Tibial nerve (tissue), 4 donors: Measurements from ENCODE around the gene TCP11L2. TPM values are rescaled to one million over a fixed set of nuclear protein-coding genes. Genes with fewer than 3 reads are reported as not detected.

ENCODE experiments used
- DNase-seq, 2 donors: peaks; one replicate each; pipeline ENCODE4 v3.0.0-alpha.2; 2019; ENCODE audit warnings: low spot score in 2 of 2
- H3K27ac ChIP-seq, 4 donors: fragments of 200-600 bp; sonication (generic) in 3 of 4; one replicate each; pipeline ENCODE4 v1.5.1; 2017 to 2019; ENCODE audit warnings: mild to moderate bottlenecking in 1 of 4
- H3K27me3 ChIP-seq, 2 donors: fragments of 200-600 bp; sonication (generic) in 1 of 2; one replicate each; pipeline versions ENCODE4 v1.5.1 to v1.6.0; 2017 to 2019
- H3K36me3 ChIP-seq, 3 donors: fragments of 200-600 bp; sonication (generic); one replicate each; pipeline ENCODE4 v1.5.1; 2018 to 2019
- H3K4me1 ChIP-seq, 4 donors: fragments of 200-600 bp; sonication (generic) in 3 of 4; one replicate each; pipeline ENCODE4 v1.5.1; 2017 to 2019
- H3K4me3 ChIP-seq, 4 donors: fragments of 200-600 bp; sonication (generic) in 3 of 4; one replicate each; pipeline ENCODE4 v1.5.1; 2017 to 2019; ENCODE audit warnings: mild to moderate bottlenecking in 1 of 4, moderate library complexity in 1 of 4
- H3K9me3 ChIP-seq, 4 donors: fragments of 200-600 bp; sonication (generic) in 3 of 4; one replicate each; pipeline ENCODE4 v1.5.1; 2017 to 2019
- EP300 ChIP-seq, 2 donors: sonication (generic); formaldehyde crosslinking; IDR thresholded peaks; one replicate each; pipeline ENCODE4 v1.6.1; 2017; ENCODE audit warnings: antibody characterized with exemption in 2 of 2, mild to moderate bottlenecking in 1 of 2
- POLR2A ChIP-seq, 2 donors: fragments of 450-650 bp; IDR thresholded peaks; one replicate each; pipeline ENCODE4 v1.6.1; 2017; ENCODE audit warnings: antibody characterized with exemption in 2 of 2, mild to moderate bottlenecking in 2 of 2, moderate library complexity in 2 of 2
- WGBS, 2 donors: methylation state at CpG; one replicate each; pipeline ENCODE4 v1.1.5; 2018; 5-methylcytosine and 5-hydroxymethylcytosine counted together
- total RNA-seq, 4 donors: library from RNA; depleted of rRNA; stranded (reverse); fragments of >200 nt; gene quantifications; one replicate each; pipeline ENCODE4 v1.1.0, GENCODE V29; 2016
- TF ChIP-seq, protein P1 (sequence below), 5 experiments: fragments of 200-600 bp in 3 of 5; fragments of 450-650 bp in 2 of 5; sonication (generic) in 3 of 5; IDR thresholded peaks; one replicate each; pipeline ENCODE4 v1.5.1; 2016 to 2019; ENCODE audit warnings: antibody characterized with exemption in 5 of 5, mild to moderate bottlenecking in 3 of 5, moderate library complexity in 2 of 5

The TCP11L2 gene
- total RNA-seq, 4 donors from 2014 or later, result 21.6 to 34.9 (median 29.8) TPM

DNA sequence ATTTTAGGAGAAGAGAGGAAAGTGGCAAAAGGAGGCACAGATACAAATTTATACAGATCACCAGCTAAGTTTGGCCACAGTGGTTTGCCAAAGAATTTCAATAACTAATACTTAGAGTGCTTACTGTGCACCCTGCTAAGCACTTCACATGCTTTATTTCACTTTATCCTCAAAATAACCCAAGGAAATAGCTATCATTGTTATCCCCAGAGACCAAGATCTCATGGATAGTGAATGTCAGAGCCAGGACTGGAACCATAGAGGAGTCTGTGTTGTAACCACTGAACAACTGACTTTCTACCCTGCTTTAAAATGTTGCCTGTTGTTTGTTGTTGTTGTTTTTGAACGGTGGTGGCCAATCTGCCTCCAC lies 1.3 kb upstream of the TCP11L2 start:
- WGBS, 2 donors, result 4% methylated on average over 1 of the region's 1 CpG
- Histone ChIP-seq H3K36me3 (no peaks in the 10 kb centered on the region), H3K4me3 (no peak overlapping the region), H3K9me3 (no peaks in the 10 kb centered on the region), H3K27me3 (no peaks in the 10 kb centered on the region), H3K27ac (peak overlapping the region; percentile 90 to 99 (median 96)), H3K4me1 (peaks cover 0 to 60% (median 29%) of the 10 kb centered on the region in 4 donors)
- DNase-seq, result peak in 1 of 2 donors; percentile 29
- TF ChIP-seq, protein P1, sequence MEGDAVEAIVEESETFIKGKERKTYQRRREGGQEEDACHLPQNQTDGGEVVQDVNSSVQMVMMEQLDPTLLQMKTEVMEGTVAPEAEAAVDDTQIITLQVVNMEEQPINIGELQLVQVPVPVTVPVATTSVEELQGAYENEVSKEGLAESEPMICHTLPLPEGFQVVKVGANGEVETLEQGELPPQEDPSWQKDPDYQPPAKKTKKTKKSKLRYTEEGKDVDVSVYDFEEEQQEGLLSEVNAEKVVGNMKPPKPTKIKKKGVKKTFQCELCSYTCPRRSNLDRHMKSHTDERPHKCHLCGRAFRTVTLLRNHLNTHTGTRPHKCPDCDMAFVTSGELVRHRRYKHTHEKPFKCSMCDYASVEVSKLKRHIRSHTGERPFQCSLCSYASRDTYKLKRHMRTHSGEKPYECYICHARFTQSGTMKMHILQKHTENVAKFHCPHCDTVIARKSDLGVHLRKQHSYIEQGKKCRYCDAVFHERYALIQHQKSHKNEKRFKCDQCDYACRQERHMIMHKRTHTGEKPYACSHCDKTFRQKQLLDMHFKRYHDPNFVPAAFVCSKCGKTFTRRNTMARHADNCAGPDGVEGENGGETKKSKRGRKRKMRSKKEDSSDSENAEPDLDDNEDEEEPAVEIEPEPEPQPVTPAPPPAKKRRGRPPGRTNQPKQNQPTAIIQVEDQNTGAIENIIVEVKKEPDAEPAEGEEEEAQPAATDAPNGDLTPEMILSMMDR (IDR thresholded peaks at IDR 0.05), result no peak
- peak in 1 of 2 donors; percentile 19 for TF ChIP-seq EP300 (IDR thresholded peaks at IDR 0.05)
- TF ChIP-seq POLR2A (IDR thresholded peaks at IDR 0.05), result no peak

DNA sequence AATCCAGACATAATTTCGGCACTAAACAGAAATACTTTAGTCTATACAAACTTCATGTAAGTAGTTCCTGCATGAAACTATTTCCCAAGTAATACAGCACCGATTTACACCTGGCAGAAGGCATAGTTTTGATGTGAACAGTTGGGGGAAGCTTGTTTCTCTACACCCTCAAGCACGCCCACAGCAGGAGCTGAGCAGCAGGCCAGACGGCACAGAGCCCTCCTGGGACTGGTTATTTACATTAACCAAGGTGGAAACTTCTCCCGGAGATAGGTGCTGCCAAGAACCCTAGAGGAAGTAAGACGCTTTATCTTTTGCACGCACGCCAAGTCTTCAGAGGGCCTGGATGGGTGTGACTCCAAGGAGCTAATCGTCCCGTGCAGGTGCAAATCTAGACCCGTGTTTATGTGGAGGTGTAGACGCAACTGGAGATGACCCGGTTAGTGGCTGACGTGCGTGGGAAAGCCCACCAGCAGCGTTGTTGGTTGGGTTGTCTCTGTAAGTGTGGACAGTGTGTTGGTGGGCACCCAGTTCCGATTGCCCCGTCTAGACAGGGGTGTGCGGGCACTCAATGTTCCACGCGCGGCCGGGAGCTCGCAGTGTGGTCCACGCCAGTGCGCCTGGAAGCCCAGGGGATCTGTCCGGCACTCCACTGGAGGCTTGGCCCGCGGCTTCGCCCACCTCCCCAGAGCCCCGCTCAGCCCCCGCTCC lies 767 bp upstream of the TCP11L2 start:
- TF ChIP-seq POLR2A (IDR thresholded peaks at IDR 0.05), result no peak
- TF ChIP-seq EP300 (IDR thresholded peaks at IDR 0.05), result peak in 1 of 2 donors; percentile 21
- TF ChIP-seq, protein P1 (IDR thresholded peaks at IDR 0.05), result peak in 1 of 5 experiments; percentile 12
- peak overlapping the region; percentile 90 to 99 (median 96) for H3K27ac ChIP-seq
- H3K4me3 ChIP-seq, result peak overlapping the region; percentile 85 to 99 (median 96)
- no peaks in the 10 kb centered on the region for H3K27me3 ChIP-seq
- no peaks in the 10 kb centered on the region for H3K9me3 ChIP-seq
- H3K36me3 ChIP-seq, result no peaks in the 10 kb centered on the region
- WGBS, 2 donors, result 2 to 3% methylated on average over 23 to 29 of the region's 32 CpGs
- peak; percentile 22 to 44 for DNase-seq
- H3K4me1 ChIP-seq, result peaks cover 0 to 65% (median 29%) of the 10 kb centered on the region in 4 donors

DNA sequence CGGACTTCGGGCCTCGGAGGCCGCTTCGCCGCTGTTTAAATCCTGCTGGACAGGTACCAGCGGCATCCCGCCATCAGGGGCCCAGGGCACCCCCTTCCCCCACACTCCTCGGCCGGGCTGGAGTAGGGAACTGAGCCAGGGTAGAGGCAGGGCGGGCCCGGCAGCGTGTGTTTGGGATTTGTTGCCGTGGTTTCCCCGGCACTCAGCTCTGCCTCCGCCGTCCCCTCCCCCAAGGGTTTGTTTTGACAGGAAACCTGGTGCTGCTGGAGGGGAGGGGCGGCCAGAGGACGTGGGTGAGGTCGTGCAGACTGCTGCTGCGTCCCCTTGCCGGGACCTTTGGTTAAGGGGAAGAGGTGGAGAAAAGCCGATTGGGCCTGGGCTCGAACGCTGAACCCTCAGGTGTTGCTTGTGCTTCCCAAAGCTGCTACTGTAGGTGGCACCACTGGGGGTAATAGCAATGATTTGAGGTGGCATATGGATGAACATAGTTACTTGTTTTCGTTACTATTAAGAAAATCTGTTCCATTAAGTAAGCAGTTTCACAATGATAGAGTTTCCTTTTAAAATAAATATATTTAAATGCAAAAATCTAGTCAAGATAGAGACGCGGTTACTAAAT lies 778 bp downstream of the TCP11L2 start:
- no peaks in the 10 kb centered on the region for H3K36me3 ChIP-seq
- peaks cover 0 to 80% (median 30%) of the 10 kb centered on the region in 4 donors for H3K4me1 ChIP-seq
- no peaks in the 10 kb centered on the region for H3K9me3 ChIP-seq
- H3K4me3 ChIP-seq, result peak overlapping the region; percentile 85 to 99 (median 96)
- 5 to 8% methylated on average over 22 to 26 of the region's 28 CpGs for WGBS, 2 donors
- TF ChIP-seq, protein P1 (IDR thresholded peaks at IDR 0.05), result no peak
- TF ChIP-seq POLR2A (IDR thresholded peaks at IDR 0.05) (no peak), EP300 (IDR thresholded peaks at IDR 0.05) (peak; percentile 25 to 60)
- H3K27me3 ChIP-seq, result no peaks in the 10 kb centered on the region
- DNase-seq, result peak; percentile 75 to 80
- peak overlapping the region; percentile 90 to 99 (median 96) for H3K27ac ChIP-seq

- Histone ChIP-seq H3K27me3 (no peaks in the 10 kb centered on the region), H3K27ac (peak overlapping the region; percentile 90 to 99 (median 96)), H3K36me3 (no peaks in the 10 kb centered on the region), H3K4me3 (peak overlapping the region; percentile 85 to 99 (median 96)), H3K4me1 (peaks cover 0 to 85% (median 32%) of the 10 kb centered on the region in 4 donors), H3K9me3 (no peaks in the 10 kb centered on the region)
- 31 to 39% methylated on average over 5 of the region's 5 CpGs for WGBS, 2 donors
- no peak for DNase-seq
- TF ChIP-seq, protein P1 (IDR thresholded peaks at IDR 0.05), result no peak
- no peak for TF ChIP-seq POLR2A (IDR thresholded peaks at IDR 0.05)
- no peak for TF ChIP-seq EP300 (IDR thresholded peaks at IDR 0.05)
These were observed 1.5 kb downstream of the TCP11L2 start for GRCh38 chr12:106304001-106304421.

DNA sequence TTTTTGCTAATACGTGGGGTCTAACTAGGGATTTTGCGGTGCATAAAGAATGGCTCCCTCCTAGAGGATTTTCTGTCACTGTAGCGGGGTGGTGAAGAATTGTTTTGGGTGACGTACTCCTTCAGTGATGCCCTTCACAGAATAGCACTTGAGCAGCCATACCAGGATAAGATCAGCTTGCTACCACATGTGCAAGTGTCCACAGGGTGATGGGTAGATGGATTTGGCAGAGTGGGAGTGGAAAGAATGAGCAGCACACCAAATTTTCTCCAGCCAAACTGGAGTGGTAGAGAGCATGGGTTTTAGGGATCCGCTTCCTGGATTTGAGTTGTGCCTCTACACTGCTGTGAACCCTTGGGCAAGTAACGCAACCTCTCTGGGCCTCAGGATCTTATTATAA lies 2.3 kb downstream of the TCP11L2 start:
- no peak overlapping the region for H3K4me3 ChIP-seq
- H3K4me1 ChIP-seq, result peaks cover 0 to 85% (median 35%) of the 10 kb centered on the region in 4 donors
- 81 to 90% methylated on average over 6 of the region's 6 CpGs for WGBS, 2 donors
- H3K27ac ChIP-seq, result peak overlapping the region in 1 of 4 donors; percentile 99
- TF ChIP-seq, protein P1 (IDR thresholded peaks at IDR 0.05), result no peak
- TF ChIP-seq EP300 (IDR thresholded peaks at IDR 0.05), result no peak
- TF ChIP-seq POLR2A (IDR thresholded peaks at IDR 0.05), result no peak
- no peak for DNase-seq
- H3K27me3 ChIP-seq, result no peaks in the 10 kb centered on the region
- H3K36me3 ChIP-seq, result no peaks in the 10 kb centered on the region
- H3K9me3 ChIP-seq, result no peaks in the 10 kb centered on the region
